Mucosa of rectum (tissue), 2 donors: ENCODE data around the gene AKAP8.
"Not testable (repeated sequence)": the region's sequence is repeated elsewhere in the genome, so short reads cannot be mapped to it uniquely, and the experiment has no call there.

Source experiments
- H3K27ac ChIP-seq, 2 donors: one replicate each; pipeline ENCODE4 v1.7.0; 2013; ENCODE audit warnings: inconsistent platforms in 2 of 2, low read depth in 2 of 2, low read length in 2 of 2
- H3K27me3 ChIP-seq, 2 donors: one replicate each; pipeline ENCODE4 v1.7.0; 2013; ENCODE audit warnings: low read length in 2 of 2; ENCODE audit not compliant: control insufficient read depth in 2 of 2, insufficient read depth in 2 of 2
- H3K36me3 ChIP-seq, 2 donors: one replicate each; pipeline ENCODE4 v1.7.0; 2013; ENCODE audit warnings: low read length in 2 of 2; ENCODE audit not compliant: control insufficient read depth in 2 of 2, insufficient read depth in 2 of 2
- H3K4me1 ChIP-seq, 2 donors: one replicate each; pipeline ENCODE4 v1.7.0; 2013; ENCODE audit warnings: low read length in 2 of 2, mild to moderate bottlenecking in 1 of 2; ENCODE audit not compliant: control insufficient read depth in 2 of 2, insufficient read depth in 2 of 2
- H3K4me3 ChIP-seq, 2 donors: one replicate each; pipeline ENCODE4 v1.7.0; 2013; ENCODE audit warnings: low read length in 2 of 2
- H3K9ac ChIP-seq, 2 donors: one replicate each; pipeline ENCODE4 v1.7.0; 2013; ENCODE audit warnings: low read length in 2 of 2, low read depth in 1 of 2, mild to moderate bottlenecking in 1 of 2
- H3K9me3 ChIP-seq, 2 donors: one replicate each; pipeline ENCODE4 v1.7.0; 2013; ENCODE audit warnings: low read length in 2 of 2; ENCODE audit not compliant: control insufficient read depth in 2 of 2
- donor health status: healthy.
- donor health status: Normal muscosa, but diverticular disease.

AKAP8 gene

DNA sequence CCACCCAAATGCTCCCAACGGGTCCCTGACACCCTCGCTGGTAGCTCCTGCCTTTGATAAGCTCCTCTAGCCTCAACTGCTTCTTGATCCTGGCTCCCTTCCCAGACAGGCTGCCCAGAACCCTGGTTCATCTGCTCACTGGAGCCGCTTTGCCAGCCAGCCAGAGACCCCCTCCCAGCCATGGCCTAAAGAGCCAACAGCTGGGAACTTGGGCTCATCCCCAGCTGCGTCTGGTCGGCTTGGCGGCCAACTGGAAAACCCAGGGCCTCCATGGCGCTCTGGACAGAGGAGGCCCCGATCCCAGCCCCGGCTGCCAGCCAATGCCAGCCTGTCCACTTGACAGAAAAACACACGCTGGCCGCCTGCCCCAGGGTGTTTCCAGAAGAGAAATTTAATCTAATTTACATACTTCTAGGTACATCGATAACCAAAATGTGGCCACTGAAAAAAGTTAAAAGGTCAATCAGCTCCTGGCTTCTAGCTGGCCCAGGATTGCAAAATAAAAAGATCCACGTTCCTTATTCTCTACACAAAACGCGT, 42.2 kb upstream of the AKAP8 start:
- peaks cover 26 to 34% of the 10 kb centered on the region in 2 donors for H3K36me3 ChIP-seq
- H3K4me3 ChIP-seq, result no peak overlapping the region

DNA sequence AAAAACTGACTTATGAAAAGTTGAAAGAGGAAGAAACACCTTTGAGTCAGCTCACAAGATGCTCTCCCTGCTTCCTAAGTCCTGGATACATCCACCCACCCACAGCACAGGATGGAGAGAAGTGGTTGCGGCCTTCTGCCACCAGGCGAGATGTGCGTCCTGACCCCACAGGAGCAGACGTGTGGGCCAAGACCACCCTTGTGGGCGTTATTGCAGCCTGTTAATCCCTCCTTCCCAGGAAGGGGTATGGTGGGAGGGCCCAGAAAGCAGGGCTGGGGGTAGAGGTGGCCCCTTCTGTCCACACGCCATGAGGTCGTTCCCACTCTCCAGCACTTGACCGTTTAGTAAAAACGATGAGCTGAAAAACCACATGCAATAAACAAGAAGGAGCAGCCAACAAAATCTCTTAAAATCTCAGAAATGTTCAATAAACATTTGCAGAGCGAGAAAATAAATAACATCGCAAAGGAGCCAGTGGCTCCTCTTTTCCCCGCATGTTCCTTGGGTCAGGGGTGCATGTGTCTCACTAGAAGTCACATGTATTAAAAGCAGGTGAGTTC, 41.6 kb upstream of the AKAP8 start:
- Histone ChIP-seq H3K27ac (no peak overlapping the region), H3K27me3 (no peaks in the 10 kb centered on the region), H3K36me3 (peaks cover 21 to 29% of the 10 kb centered on the region in 2 donors), H3K4me1 (peaks cover 13 to 16% of the 10 kb centered on the region in 2 donors), H3K9ac (no peak overlapping the region), H3K9me3 (no peaks in the 10 kb centered on the region), H3K4me3 (no peak overlapping the region)

More for the DNA sequence above, 42.2 kb upstream of the AKAP8 start:
- Histone ChIP-seq H3K4me1 (peaks cover 13 to 16% of the 10 kb centered on the region in 2 donors), H3K27ac (no peak overlapping the region), H3K27me3 (no peaks in the 10 kb centered on the region), H3K9ac (no peak overlapping the region), H3K9me3 (no peaks in the 10 kb centered on the region)

DNA sequence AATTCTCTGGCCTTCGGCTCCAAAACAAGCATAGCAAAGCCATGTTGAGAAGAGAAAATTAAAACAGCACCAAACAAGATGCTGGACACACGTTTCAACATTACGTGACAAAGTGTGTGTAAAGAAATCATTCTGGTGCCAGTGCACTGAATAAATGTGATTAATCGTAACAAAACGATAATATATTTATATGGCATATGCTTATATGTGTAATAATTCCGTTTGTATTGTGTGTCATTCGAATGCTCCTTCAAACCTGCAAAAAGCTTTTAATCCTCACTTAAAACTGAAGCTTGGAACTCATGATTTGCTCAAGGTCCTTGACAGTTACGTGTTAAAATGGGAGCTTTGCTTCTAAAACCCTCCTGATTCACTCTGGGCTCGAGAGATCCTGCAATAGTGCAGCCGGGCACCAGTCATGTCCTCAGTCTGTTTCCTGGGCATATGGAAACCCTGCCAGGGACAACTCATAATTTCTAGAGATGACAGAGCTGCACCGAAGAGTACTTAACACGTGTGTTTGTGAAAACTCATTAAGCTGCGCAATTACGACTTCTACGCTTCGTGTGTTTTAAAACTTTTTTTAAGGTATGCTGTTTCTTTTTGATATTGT, 39.9 kb upstream of the AKAP8 start:
- H3K4me3 ChIP-seq, result peak overlapping the region; percentile 78 to 98
- no peaks in the 10 kb centered on the region for H3K9me3 ChIP-seq
- peaks cover 13 to 16% of the 10 kb centered on the region in 2 donors for H3K4me1 ChIP-seq
- H3K9ac ChIP-seq, result peak overlapping the region; percentile 29 to 64
- peaks cover 20 to 22% of the 10 kb centered on the region in 2 donors for H3K36me3 ChIP-seq
- no peaks in the 10 kb centered on the region for H3K27me3 ChIP-seq
- H3K27ac ChIP-seq, result no peak overlapping the region

DNA sequence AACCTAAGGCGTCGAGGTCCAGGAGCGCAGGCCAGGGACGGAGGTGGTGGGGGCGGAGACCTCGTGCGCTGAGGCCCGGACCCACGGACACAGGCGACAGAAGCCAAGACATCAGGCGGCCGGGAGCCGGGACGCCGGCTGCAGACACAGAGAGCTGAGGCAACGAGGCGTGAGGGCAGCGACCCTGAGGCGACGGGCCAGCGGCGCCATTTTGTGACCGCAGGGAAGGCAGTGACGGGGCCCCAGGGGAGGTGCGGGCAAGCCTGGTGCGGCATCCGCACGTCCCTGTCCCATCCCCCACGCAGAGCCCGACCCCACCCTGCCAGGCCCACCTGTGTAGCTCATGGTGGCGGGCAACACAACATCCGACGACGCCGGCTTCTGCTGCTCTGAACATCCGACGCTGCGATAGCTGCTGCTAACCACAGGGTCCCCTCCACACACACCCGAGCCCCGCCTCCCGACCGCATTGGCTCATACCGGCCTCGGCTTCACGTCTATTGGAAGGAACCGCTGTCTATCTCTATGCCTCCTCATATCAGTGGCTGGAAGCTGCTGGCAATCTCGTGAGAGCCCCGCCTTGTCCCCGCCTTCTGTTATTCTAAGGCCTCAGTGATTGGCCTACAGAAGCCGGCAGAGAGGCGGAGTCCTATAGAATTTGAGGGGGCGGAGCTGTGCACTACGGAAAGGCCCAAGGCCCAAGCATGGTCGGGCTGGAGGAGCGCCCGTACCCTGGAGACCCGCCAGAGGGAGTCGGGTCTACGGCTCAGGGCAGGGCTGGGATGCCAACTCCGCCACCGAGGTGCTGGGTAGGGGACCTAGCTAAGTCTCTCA, 39.2 kb upstream of the AKAP8 start, which contains the start of gene AKAP8L:
Gene AKAP8L, minus strand, starts transcription at position 410 of the 834 bp plus-strand sequence. Its CDS starts 65 bp downstream, at position 345.
- Histone ChIP-seq H3K4me1 (peaks cover 13 to 16% of the 10 kb centered on the region in 2 donors), H3K9me3 (no peaks in the 10 kb centered on the region), H3K4me3 (peak within 1 kb of the TSS; percentile 79 to 98), H3K9ac (peak within 1 kb of the TSS; percentile 71 to 94), H3K27me3 (no peaks in the 10 kb centered on the region), H3K36me3 (peaks cover 13 to 16% of the 10 kb centered on the region in 2 donors), H3K27ac (peak within 1 kb of the TSS; percentile 78 to 84)

DNA sequence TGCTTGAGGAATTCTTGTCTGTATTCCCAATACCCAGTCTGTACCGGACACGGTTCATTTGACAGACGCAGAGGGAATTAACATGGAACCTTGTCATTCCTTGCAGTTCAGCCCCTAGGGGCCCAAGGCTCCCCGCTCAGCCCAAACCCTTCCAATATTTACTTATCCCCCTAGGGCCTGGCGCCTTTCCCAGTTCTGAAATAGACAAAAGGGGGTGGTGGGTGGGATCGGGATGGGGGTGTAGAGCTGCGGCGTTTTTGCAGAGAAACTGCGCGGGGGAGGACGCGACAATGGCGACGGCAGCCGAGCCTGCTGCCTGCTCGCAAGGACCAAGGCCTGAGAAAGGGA, 38.6 kb upstream of the AKAP8 start:
- Histone ChIP-seq H3K4me3 (peak overlapping the region; percentile 79 to 98), H3K9me3 (no peaks in the 10 kb centered on the region), H3K27ac (peak overlapping the region; percentile 78 to 84), H3K36me3 (peaks cover 8 to 10% of the 10 kb centered on the region in 2 donors), H3K27me3 (no peaks in the 10 kb centered on the region), H3K4me1 (peaks cover 13 to 16% of the 10 kb centered on the region in 2 donors), H3K9ac (peak overlapping the region; percentile 71 to 94)

DNA sequence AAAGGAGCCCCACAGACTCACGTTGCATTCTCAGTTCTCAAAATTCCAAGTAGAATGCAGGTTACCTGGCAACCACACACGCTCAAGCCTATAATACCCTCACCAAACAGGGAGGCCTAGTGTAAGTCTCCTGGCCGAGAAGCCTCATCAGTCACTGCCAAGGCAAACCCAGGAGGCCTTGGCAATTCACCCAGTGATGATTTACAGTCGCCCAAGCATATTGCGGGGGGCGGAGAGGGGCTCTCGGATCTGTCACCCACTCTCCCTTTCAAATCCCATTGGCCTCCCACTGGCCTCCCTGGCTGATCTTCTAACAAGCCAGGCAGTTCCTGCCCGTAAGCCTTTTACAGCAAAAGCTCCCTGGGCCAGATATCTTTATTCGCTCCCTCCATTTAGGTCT, 38.1 kb upstream of the AKAP8 start:
- Histone ChIP-seq H3K9ac (peak overlapping the region; percentile 71 to 94), H3K27ac (peak overlapping the region in 1 of 2 donors; percentile 22), H3K4me3 (peak overlapping the region; percentile 79 to 98), H3K4me1 (peaks cover 13 to 16% of the 10 kb centered on the region in 2 donors), H3K9me3 (no peaks in the 10 kb centered on the region), H3K27me3 (no peaks in the 10 kb centered on the region), H3K36me3 (peaks cover 4 to 7% of the 10 kb centered on the region in 2 donors)

DNA sequence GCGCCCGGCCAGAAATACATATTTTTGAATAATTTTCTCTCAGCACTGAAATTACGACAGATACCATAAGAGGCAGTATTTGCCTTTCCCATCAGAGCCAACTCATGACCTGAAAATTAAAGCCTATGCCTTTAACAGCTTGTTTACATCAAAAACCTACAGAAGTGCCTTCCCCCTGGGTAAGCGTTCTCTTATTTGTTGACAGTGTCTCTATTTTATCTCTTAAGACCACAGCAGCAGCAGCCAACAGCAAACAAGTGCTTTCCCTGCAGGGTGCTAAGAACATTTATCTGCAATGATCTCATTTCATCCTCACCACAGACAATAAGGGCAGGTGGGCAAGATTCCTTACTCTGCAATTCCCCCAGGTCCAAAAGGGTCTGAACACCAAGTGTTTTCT, 33.2 kb upstream of the AKAP8 start:
- no peak overlapping the region for H3K9ac ChIP-seq
- peaks cover 7 to 12% of the 10 kb centered on the region in 2 donors for H3K36me3 ChIP-seq
- peaks cover 7 to 10% of the 10 kb centered on the region in 2 donors for H3K4me1 ChIP-seq
- no peaks in the 10 kb centered on the region for H3K9me3 ChIP-seq
- no peaks in the 10 kb centered on the region for H3K27me3 ChIP-seq
- no peak overlapping the region for H3K27ac ChIP-seq
- H3K4me3 ChIP-seq, result no peak overlapping the region

DNA sequence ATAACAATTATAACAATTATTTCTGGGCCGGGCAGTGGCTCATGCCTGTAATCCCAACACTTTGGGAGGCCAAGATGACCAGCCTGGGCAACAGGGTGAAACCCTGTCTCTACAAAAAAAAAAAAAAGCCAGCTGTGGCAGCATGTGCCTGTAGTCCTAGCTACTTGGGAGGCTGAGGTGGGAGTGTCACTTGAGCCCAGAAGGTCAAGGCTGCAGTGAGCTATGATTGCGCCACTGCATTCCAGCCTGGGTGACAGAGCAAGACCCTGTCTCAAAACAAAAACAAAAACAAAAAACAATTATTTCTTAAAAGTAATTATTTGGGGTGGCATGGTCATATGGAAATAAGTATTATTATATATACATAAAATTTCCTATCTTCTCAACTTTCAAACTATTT, 31.8 kb upstream of the AKAP8 start:
- not testable (repeated sequence) for H3K27ac ChIP-seq, H3K4me3 ChIP-seq, H3K9me3 ChIP-seq, H3K4me1 ChIP-seq, H3K27me3 ChIP-seq, H3K9ac ChIP-seq
- H3K36me3 ChIP-seq, result peaks cover 7 to 12% of the 10 kb centered on the region in 2 donors

DNA sequence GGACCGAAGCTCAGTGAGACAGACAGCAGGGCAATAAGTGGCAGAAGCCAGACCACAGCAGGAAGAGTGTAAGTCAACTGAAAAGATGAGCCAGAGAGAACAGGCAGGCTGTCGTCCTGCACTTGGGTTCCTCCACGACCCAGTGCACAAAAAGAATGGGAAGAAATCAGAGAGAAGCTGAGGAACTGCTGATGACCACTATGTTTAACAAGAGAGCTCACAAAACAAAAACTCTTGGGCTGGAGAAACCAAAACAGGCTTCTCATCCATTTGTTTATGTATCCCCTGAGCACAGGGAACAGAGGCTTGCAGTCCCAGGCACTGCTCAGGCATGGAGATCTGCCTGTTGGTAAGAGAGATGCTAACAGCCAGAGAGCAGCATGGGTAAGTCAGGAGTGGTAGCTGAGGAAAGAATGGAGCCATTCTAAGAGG, 25.2 kb upstream of the AKAP8 start:
- Histone ChIP-seq H3K4me3 (no peak overlapping the region), H3K9me3 (no peaks in the 10 kb centered on the region), H3K36me3 (peaks cover 39 to 48% of the 10 kb centered on the region in 2 donors), H3K27me3 (no peaks in the 10 kb centered on the region), H3K4me1 (peaks cover 5 to 9% of the 10 kb centered on the region in 2 donors), H3K27ac (peak overlapping the region in 1 of 2 donors; percentile 13), H3K9ac (no peak overlapping the region)
